ENCODE data around the gene RGS16. TPM values are rescaled to one million over a fixed set of nuclear protein-coding genes. Genes with fewer than 3 reads are reported as not detected.

The RGS16 gene
- total and polyA plus RNA-seq, 2 experiments from 2014 or later: 7.3 to 7.6 TPM

DNA sequence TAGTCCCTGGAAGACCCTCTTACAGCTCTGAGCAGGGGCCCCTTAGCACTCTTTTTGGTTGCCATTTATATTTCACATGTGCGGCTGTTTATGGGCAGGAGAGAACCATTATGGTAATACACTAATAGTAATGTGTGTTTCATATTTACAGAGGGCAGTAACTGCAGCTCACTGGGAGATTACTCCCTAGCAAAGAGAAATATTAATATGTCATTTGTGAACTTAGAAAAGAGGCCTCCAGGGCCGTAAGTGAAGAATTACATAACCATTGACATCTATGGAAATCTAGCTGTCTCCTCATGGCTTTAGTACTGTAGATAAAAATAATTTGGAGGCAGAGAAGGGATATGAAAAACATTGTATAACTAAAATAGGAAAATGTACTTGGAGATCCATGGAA lies 23.4 kb upstream of the RGS16 start:
- Histone ChIP-seq H3K27me3 (no peaks in the 10 kb centered on the region), H3K27ac (no peak overlapping the region), H3K4me3 (no peak overlapping the region), H3K9me3 (ENCODE audit: low read depth) (no peaks in the 10 kb centered on the region), H3K36me3 (replicated peaks; ENCODE audit: insufficient read depth, low read depth) (no peaks in the 10 kb centered on the region), H2AFZ (no peak overlapping the region), H3K79me2 (no peaks in the 10 kb centered on the region), H3K4me1 (ENCODE audit: insufficient read depth) (peaks cover 3% of the 10 kb centered on the region), H4K20me1 (ENCODE audit: insufficient read depth, poor library complexity, severe bottlenecking) (no peaks in the 10 kb centered on the region), H3K9me2 (replicated peaks; ENCODE audit: insufficient read depth) (no peaks in the 10 kb centered on the region), H3K4me2 (no peak overlapping the region)
- TF ChIP-seq EZH2 (IDR thresholded peaks at IDR 0.05; ENCODE audit: borderline replicate concordance) (no peak), EZH2phosphoT487 (IDR thresholded peaks at IDR 0.05; ENCODE audit: low read depth, severe bottlenecking, unreplicated experiment) (no peak)
- TF ChIP-seq, protein P1, sequence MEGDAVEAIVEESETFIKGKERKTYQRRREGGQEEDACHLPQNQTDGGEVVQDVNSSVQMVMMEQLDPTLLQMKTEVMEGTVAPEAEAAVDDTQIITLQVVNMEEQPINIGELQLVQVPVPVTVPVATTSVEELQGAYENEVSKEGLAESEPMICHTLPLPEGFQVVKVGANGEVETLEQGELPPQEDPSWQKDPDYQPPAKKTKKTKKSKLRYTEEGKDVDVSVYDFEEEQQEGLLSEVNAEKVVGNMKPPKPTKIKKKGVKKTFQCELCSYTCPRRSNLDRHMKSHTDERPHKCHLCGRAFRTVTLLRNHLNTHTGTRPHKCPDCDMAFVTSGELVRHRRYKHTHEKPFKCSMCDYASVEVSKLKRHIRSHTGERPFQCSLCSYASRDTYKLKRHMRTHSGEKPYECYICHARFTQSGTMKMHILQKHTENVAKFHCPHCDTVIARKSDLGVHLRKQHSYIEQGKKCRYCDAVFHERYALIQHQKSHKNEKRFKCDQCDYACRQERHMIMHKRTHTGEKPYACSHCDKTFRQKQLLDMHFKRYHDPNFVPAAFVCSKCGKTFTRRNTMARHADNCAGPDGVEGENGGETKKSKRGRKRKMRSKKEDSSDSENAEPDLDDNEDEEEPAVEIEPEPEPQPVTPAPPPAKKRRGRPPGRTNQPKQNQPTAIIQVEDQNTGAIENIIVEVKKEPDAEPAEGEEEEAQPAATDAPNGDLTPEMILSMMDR (IDR thresholded peaks at IDR 0.05; ENCODE audit: poor library complexity): no peak
- no peak for DNase-seq (ENCODE audit: low spot score)
- WGBS (ENCODE audit: low lambda C conversion rate, missing lambda C conversion rate): 76% methylated on average over 2 of the region's 2 CpGs

DNA sequence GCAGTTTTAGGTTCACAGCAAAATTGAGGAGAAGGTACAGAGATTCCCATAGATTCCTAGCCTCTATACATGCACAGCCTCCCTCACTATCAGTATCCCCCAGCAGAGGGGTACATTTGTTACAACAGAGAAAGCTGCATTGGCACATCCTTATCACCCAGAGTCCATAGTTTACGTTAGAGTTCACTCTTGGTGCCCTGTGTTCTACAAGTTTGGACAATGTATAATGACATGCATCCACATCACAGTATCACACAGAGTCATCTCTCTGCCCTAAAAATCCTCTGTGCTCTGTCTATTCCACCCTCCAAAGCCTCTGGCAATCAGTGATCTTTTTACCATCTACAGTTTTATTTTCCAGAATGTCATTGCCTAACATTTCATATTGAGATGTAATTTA lies 22.3 kb upstream of the RGS16 start:
- H3K27ac ChIP-seq: no peak overlapping the region
- no peaks in the 10 kb centered on the region for H3K9me3 ChIP-seq (ENCODE audit: low read depth)
- H3K36me3 ChIP-seq (replicated peaks; ENCODE audit: insufficient read depth, low read depth): no peaks in the 10 kb centered on the region
- no peak overlapping the region for H3K4me3 ChIP-seq
- H3K4me2 ChIP-seq: no peak overlapping the region
- WGBS (ENCODE audit: low lambda C conversion rate, missing lambda C conversion rate): 26% methylated on average over 1 of the region's 1 CpG
- no peaks in the 10 kb centered on the region for H3K9me2 ChIP-seq (replicated peaks; ENCODE audit: insufficient read depth)
- no peaks in the 10 kb centered on the region for H3K79me2 ChIP-seq
- TF ChIP-seq, protein P1 (IDR thresholded peaks at IDR 0.05; ENCODE audit: poor library complexity): no peak
- no peak for TF ChIP-seq EZH2 (IDR thresholded peaks at IDR 0.05; ENCODE audit: borderline replicate concordance)
- no peak for TF ChIP-seq EZH2phosphoT487 (IDR thresholded peaks at IDR 0.05; ENCODE audit: low read depth, severe bottlenecking, unreplicated experiment)
- H3K4me1 ChIP-seq (ENCODE audit: insufficient read depth): peaks cover 3% of the 10 kb centered on the region
- DNase-seq (ENCODE audit: low spot score): no peak
- H4K20me1 ChIP-seq (ENCODE audit: insufficient read depth, poor library complexity, severe bottlenecking): no peaks in the 10 kb centered on the region
- H2AFZ ChIP-seq: no peak overlapping the region
- no peaks in the 10 kb centered on the region for H3K27me3 ChIP-seq

DNA sequence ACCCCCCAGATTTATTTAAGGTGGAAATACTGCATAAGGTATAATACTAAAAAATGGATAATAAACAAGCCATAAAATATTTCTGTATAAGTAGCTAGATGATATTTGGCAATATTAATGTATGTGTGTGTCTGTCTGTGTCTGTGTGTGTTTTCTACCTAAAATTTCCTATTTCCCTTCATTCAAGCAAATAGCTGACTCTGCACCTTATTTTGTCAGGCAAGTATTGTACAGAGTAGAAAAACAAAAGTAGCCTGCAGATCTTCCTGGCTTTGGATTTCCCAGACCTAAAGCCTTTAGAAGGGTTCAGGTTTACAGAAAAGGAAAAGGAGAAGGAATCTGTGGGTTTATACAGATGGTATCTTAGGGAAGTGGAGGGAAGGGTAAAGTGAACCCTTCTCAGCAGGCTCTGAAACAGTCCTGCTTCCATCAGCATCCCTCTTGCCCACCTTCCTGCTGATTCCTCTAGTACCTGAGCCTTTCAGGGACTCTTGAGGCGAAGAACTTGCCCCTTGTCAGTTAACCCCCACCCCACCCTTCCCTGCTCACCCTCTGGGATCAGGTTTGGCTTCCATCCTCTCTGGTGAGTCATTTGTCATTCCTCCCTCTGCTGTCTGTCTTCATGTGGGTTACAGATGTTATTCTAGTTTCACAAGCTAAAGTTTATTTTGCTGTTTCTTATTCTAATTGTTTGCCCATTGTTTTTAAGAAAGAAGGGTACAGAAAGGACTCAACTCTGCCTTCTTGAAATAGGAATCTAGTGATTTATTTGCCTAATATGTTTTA lies 21.7 kb upstream of the RGS16 start:
- 58% methylated on average over 1 of the region's 1 CpG for WGBS (ENCODE audit: low lambda C conversion rate, missing lambda C conversion rate)
- DNase-seq (ENCODE audit: low spot score): no peak
- no peaks in the 10 kb centered on the region for H3K79me2 ChIP-seq
- no peaks in the 10 kb centered on the region for H3K27me3 ChIP-seq
- H3K27ac ChIP-seq: no peak overlapping the region
- H4K20me1 ChIP-seq (ENCODE audit: insufficient read depth, poor library complexity, severe bottlenecking): no peaks in the 10 kb centered on the region
- no peak overlapping the region for H2AFZ ChIP-seq
- H3K9me2 ChIP-seq (replicated peaks; ENCODE audit: insufficient read depth): no peaks in the 10 kb centered on the region
- TF ChIP-seq EZH2phosphoT487 (IDR thresholded peaks at IDR 0.05; ENCODE audit: low read depth, severe bottlenecking, unreplicated experiment): no peak
- TF ChIP-seq, protein P1 (IDR thresholded peaks at IDR 0.05; ENCODE audit: poor library complexity): no peak
- no peak for TF ChIP-seq EZH2 (IDR thresholded peaks at IDR 0.05; ENCODE audit: borderline replicate concordance)
- H3K4me2 ChIP-seq: no peak overlapping the region
- no peak overlapping the region for H3K4me3 ChIP-seq
- H3K4me1 ChIP-seq (ENCODE audit: insufficient read depth): peaks cover 3% of the 10 kb centered on the region
- no peaks in the 10 kb centered on the region for H3K36me3 ChIP-seq (replicated peaks; ENCODE audit: insufficient read depth, low read depth)
- no peaks in the 10 kb centered on the region for H3K9me3 ChIP-seq (ENCODE audit: low read depth)
